HG02884 (cell line): ENCODE data around the gene SLC38A2.

Experiments
- ATAC-seq: cut with Tn5 transposase; IDR thresholded peaks from one replicate; pipeline ENCODE4 v1.9.1; 2021; ENCODE audit warnings: mild to moderate bottlenecking, moderate library complexity; ENCODE audit not compliant: unreplicated experiment

SLC38A2 gene

GRCh38 chr12:46396826-46397225 lies 24.3 kb upstream of the SLC38A2 start:
- no peak for ATAC-seq

GRCh38 chr12:46395388-46395787 lies 22.8 kb upstream of the SLC38A2 start:
- no peak for ATAC-seq

GRCh38 chr12:46391630-46392029 lies 19.1 kb upstream of the SLC38A2 start:
- no peak for ATAC-seq

GRCh38 chr12:46390881-46391280 lies 18.3 kb upstream of the SLC38A2 start:
- no peak for ATAC-seq

GRCh38 chr12:46390304-46390703 lies 17.7 kb upstream of the SLC38A2 start:
- ATAC-seq, result no peak

GRCh38 chr12:46389031-46389616 lies 16.6 kb upstream of the SLC38A2 start:
- ATAC-seq, result no peak

GRCh38 chr12:46388427-46389021 lies 16.0 kb upstream of the SLC38A2 start:
- ATAC-seq, result peak; percentile 55

- no peak for ATAC-seq
Observed at GRCh38 chr12:46387670-46388069, 15.1 kb upstream of the SLC38A2 start.

GRCh38 chr12:46386877-46387629 lies 14.5 kb upstream of the SLC38A2 start:
- peak; percentile 25 for ATAC-seq

GRCh38 chr12:46386360-46386867 lies 13.8 kb upstream of the SLC38A2 start:
- no peak for ATAC-seq

- no peak for ATAC-seq
Observed at GRCh38 chr12:46385438-46385837, 12.9 kb upstream of the SLC38A2 start.

- ATAC-seq, result no peak
Observed at GRCh38 chr12:46384451-46385309, 12.1 kb upstream of the SLC38A2 start.

- peak; percentile 36 for ATAC-seq
Observed at GRCh38 chr12:46383654-46384450, 11.3 kb upstream of the SLC38A2 start.

GRCh38 chr12:46382964-46383653 lies 10.5 kb upstream of the SLC38A2 start:
- ATAC-seq, result peak; percentile 65

- ATAC-seq, result no peak
Observed at GRCh38 chr12:46382408-46382963, 9.9 kb upstream of the SLC38A2 start.

GRCh38 chr12:46380881-46381280 lies 8.3 kb upstream of the SLC38A2 start:
- no peak for ATAC-seq

- ATAC-seq, result no peak
Observed at GRCh38 chr12:46380022-46380796, 7.6 kb upstream of the SLC38A2 start.

- no peak for ATAC-seq
Observed at GRCh38 chr12:46379352-46379751, 6.8 kb upstream of the SLC38A2 start.

GRCh38 chr12:46378530-46378929 lies 6.0 kb upstream of the SLC38A2 start:
- ATAC-seq, result no peak
